Measurements from ENCODE around the gene UBE3C.

The UBE3C gene

DNA sequence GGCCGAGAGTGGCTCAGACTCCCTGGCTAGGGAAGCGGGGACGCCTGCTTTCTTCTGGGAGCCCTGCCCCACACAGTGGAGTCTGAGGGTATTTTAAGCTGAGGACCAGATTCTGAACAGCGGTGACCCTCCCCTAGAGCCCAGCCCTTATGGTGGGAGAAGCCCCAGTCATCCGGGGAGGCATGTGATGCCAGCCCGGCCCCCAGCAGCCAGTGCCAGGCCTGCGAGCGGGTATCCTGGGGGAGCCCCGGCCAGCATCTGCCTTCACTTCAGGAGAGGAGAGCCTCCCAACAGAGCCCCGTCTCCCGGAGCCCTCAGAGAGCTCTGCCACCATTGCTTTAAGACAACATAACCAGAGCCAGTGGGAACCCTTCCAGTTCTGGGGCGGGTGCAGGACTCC lies 156.6 kb downstream of the UBE3C start:
- no peak for DNase-seq

GRCh38 chr7:157297185-157297584 lies 158.5 kb downstream of the UBE3C start:
- no peak for DNase-seq

- no peak for DNase-seq
These were observed 160.5 kb downstream of the UBE3C start for GRCh38 chr7:157299317-157299612.

GRCh38 chr7:157299613-157300368 lies 161.1 kb downstream of the UBE3C start:
- DNase-seq: peak; percentile 57

- no peak for DNase-seq
These were observed 161.7 kb downstream of the UBE3C start for GRCh38 chr7:157300369-157300825.

GRCh38 chr7:157301610-157302120 lies 162.9 kb downstream of the UBE3C start:
- DNase-seq: no peak

- DNase-seq: no peak
These were observed 168.4 kb downstream of the UBE3C start for GRCh38 chr7:157306846-157307838.

DNA sequence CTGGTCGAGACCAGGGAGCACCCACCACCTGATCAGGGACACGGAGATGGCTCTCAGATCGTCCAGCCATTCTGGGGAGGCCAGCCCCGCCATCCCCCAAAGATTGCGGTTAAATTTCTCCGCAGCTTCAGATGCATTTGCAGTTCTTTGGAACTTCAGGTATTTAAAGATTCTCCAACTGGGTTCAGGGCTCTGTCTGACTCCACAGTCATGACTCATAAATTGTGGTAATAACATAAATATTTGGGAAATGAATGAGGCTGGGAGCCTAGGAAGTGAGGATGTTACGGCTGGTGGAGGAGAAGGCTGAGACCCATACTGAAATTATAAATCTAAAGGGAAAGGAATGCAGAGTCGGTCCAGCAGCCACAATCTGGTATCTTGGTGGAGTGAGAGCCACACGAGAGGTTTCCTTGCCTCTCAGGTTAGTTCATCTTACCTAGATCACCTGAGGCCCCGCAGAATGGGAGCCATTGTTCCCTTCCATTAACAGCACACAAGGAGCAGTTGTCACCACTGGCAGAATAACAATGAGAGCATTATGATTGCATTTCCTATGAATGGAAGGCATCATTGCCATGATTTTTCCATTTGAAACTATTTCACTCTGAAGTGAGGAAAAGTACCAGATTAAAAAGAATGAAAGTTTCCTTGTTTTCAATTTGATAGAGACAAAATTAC lies 171.4 kb downstream of the UBE3C start:
- peak; percentile 98 for DNase-seq

GRCh38 chr7:157310676-157311185 lies 172.0 kb downstream of the UBE3C start:
- DNase-seq: no peak

DNA sequence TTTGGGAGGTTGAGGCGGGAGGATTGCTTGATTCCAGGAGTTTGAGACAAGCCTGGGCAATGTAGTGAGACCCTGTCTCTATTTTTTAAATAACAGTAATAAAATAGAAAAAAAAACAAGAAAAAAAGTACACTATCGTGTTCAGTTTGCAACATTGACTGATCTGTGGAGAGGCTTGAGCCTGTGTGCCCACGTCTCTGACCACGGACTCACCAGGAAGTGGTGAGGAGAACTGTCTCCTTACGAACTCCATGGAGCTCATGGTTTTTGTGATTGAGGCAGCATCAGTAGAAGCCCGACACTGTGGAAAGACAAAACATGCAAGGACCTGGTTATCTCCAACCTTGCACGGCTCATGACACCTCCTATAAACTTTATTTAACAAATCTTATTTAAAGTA lies 174.2 kb downstream of the UBE3C start:
- DNase-seq: no peak

DNA sequence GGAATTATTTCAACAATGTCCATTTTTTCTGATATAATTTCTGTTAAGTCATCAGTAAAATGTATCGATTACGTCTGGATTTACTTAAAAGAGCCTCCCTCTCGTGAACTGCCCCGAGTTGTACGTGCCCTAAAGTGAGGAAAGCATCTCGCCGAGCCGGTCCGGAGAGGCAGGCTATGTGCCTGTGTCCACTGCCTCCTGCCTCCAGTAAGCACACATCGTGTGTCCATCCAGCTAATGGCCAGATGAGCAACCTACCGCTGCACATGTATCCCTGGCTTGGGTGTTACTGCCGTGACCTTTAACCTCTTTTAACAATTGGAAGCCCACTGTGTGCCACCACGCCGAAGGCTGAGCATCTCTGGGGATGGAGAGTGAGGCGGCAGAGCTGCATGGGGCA lies 174.9 kb downstream of the UBE3C start:
- no peak for DNase-seq

DNA sequence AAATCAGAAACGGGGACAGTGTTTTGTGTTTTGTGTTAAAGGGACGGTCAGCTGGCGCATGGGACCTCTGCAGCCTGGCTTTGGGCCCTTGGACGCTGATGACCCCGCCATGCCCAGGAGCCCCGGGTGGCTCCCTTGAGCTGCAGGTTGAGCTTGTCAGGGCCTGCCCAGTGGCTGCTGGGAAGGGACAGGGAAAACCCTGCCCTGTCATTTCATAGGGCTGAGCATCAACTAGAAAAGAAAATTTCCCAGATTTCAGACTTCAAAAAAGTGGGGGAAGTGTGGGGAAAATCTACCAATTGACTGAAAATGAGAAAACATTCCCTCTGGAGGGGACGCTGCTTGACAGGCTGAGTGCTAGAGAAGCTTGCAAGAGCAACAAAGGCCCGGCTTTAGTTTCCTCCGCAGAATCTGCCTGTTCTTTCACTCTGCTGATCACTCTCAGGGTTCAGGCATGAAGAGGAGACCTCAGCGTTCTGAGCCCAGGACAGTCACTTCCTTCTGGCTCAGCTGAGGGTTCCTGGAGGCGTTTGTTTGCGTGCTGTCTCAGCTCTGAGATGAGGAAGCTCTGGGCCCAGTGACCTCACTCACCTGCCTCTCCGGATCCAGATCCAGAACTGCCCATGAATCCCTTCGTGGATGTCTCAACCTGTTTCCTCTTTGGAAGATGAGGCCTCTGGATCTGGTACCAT lies 179.4 kb downstream of the UBE3C start:
- no peak for DNase-seq

All from fibroblast of skin of scalp (primary cell).